ENCODE measurements around the gene PRLR. TPM values are rescaled to one million over a fixed set of nuclear protein-coding genes. Genes with fewer than 3 reads are reported as not detected.

PRLR gene
- total RNA-seq, 1 experiment from 2014 or later = 0.96 TPM

DNA sequence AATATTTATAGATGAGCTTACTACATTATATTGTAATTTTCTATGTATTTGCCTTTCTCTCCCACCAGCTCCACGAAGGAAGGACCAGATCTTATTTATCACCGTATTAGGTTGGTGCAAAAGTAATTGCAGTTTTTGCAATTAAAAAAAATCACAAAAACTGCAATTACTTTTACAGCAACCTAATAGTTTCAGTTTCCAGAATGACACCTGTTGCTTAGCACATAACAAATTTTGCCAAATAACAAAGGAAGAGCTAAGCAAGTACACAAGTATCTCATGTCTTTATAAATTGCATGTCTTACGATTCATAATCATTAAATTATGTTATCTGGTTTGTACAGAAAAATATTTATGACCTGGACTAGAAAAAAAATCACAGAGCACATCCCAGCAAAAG lies 228.4 kb downstream of the PRLR start:
- no peak for DNase-seq (ENCODE audit: low read depth)

Other genes starting within 250 kb of the PRLR start
- 0.07 TPM in 1 of 2 replicates, not detected in the other for gene AGXT2, start 182.5 kb downstream of the PRLR start, total RNA-seq (2014; rRNA removed; shearing (Covaris generic))